GM18526 (cell line): ENCODE data around the gene AMD1.
A peak's percentile ranks its signal among the peaks of the same experiment; 100 is the strongest.

Experiments used
- POLR2A ChIP-seq: IDR thresholded peaks from 3 replicates; pipeline ENCODE4 v1.6.1; 2011; ENCODE audit not compliant: insufficient read length; ENCODE audit errors: extremely low read depth

AMD1 gene

GRCh38 chr6:110898111-110898510 lies 23.5 kb downstream of the AMD1 start:
- no peak for TF ChIP-seq POLR2A

- peak; percentile 9 for TF ChIP-seq POLR2A
Observed at GRCh38 chr6:110900028-110900598, 25.5 kb downstream of the AMD1 start.

GRCh38 chr6:110902091-110902490 lies 27.5 kb downstream of the AMD1 start:
- TF ChIP-seq POLR2A = no peak

- TF ChIP-seq POLR2A = no peak
Observed at GRCh38 chr6:110930781-110931180, 56.2 kb downstream of the AMD1 start.

GRCh38 chr6:110933912-110934311 lies 59.3 kb downstream of the AMD1 start:
- no peak for TF ChIP-seq POLR2A

- no peak for TF ChIP-seq POLR2A
Observed at GRCh38 chr6:110934381-110934898, 59.9 kb downstream of the AMD1 start.

GRCh38 chr6:110935171-110935570 lies 60.6 kb downstream of the AMD1 start:
- TF ChIP-seq POLR2A = no peak

GRCh38 chr6:110938171-110938570 lies 63.6 kb downstream of the AMD1 start:
- no peak for TF ChIP-seq POLR2A

- TF ChIP-seq POLR2A = no peak
Observed at GRCh38 chr6:110939429-110940200, 65.0 kb downstream of the AMD1 start.

GRCh38 chr6:110944681-110945151 lies 70.1 kb downstream of the AMD1 start:
- no peak for TF ChIP-seq POLR2A
